H1 (cell line): ENCODE results near the gene LYRM4. TPM values are rescaled to one million over a fixed set of nuclear protein-coding genes. Genes with fewer than 3 reads are reported as not detected.

Source experiments
- CTCF ChIA-PET: fragments of 300-600 bp; sonication (Branson Sonifier 250); formaldehyde crosslinking; loops from one replicate; lab custom pipeline; 2021; ENCODE audit not compliant: partially characterized antibody; lab: Charles Lee
- POLR2A ChIA-PET: fragments of 300-600 bp; sonication (Branson Sonifier 250); formaldehyde crosslinking; loops from one replicate; lab custom pipeline; 2021; ENCODE audit warnings: inconsistent platforms; ENCODE audit not compliant: partially characterized antibody; lab: Charles Lee
- DNase-seq, 2 experiments: peaks; one replicate each; pipeline versions ENCODE4 v3.0.0 to v3.0.0-alpha.2; 2010 to 2022; ENCODE audit warnings: low spot score in 2 of 2, low read depth in 1 of 2, mixed read lengths in 1 of 2
- FAIRE-seq: peaks from 2 replicates; lab custom pipeline; 2011; peaks lifted over from hg19 to GRCh38; lab: Jason Lieb, UNC
- H2AFZ ChIP-seq: 2 replicates; pipeline ENCODE4 v1.8.1; 2012; ENCODE audit warnings: low read length, inconsistent platforms
- H2AK5ac ChIP-seq: 2 replicates; pipeline ENCODE4 v1.6.1; 2013; ENCODE audit warnings: low read depth, low read length
- H2BK120ac ChIP-seq: replicated peaks from 2 replicates; pipeline ENCODE3; 2013; ENCODE audit warnings: low read depth, low read length, inconsistent platforms
- H2BK12ac ChIP-seq: 2 replicates; pipeline ENCODE4 v1.6.1; 2013; ENCODE audit warnings: low read depth, low read length
- H2BK15ac ChIP-seq: 2 replicates; pipeline ENCODE4 v1.6.1; 2013; ENCODE audit warnings: low read length
- H2BK20ac ChIP-seq: 2 replicates; pipeline ENCODE4 v1.6.1; 2013; ENCODE audit warnings: low read length
- H2BK5ac ChIP-seq: 2 replicates; pipeline ENCODE4 v1.6.1; 2013; ENCODE audit warnings: low read depth, low read length
- H3K14ac ChIP-seq: 2 replicates; pipeline ENCODE4 v1.6.1; 2013; ENCODE audit warnings: inconsistent platforms; ENCODE audit not compliant: insufficient read length
- H3K18ac ChIP-seq: 2 replicates; pipeline ENCODE4 v1.6.1; 2013; ENCODE audit warnings: low read length; ENCODE audit errors: extremely low read depth
- H3K23ac ChIP-seq: 2 replicates; pipeline ENCODE4 v1.6.1; 2013; ENCODE audit warnings: inconsistent platforms; ENCODE audit not compliant: insufficient read length
- H3K23me2 ChIP-seq: 2 replicates; pipeline ENCODE4 v1.6.1; 2013; ENCODE audit warnings: low read depth, low read length
- H3K27ac ChIP-seq: 2 replicates; pipeline ENCODE4 v1.6.1; 2011; ENCODE audit warnings: low read depth, low read length, inconsistent platforms
- H3K27me3 ChIP-seq, 4 experiments: replicated peaks in 1 of 4; 1 replicate in 1 of 4; 2 replicates in 3 of 4; pipeline versions ENCODE4 v1.6.1 to v1.8.1; 2011 to 2013; ENCODE audit warnings: low read length in 3 of 4, mild to moderate bottlenecking in 3 of 4, inconsistent platforms in 2 of 4, mixed read lengths in 2 of 4, moderate library complexity in 1 of 4; ENCODE audit not compliant: control insufficient read depth in 3 of 4, insufficient read depth in 3 of 4; ENCODE audit errors: extremely low read depth in 1 of 4
- H3K36me3 ChIP-seq, 4 experiments: 2 replicates each; pipeline versions ENCODE4 v1.6.1 to v1.8.1; 2011 to 2013; ENCODE audit warnings: mild to moderate bottlenecking in 4 of 4, low read length in 3 of 4, moderate library complexity in 2 of 4, control low read depth in 1 of 4, inconsistent platforms in 1 of 4; ENCODE audit not compliant: insufficient read depth in 4 of 4, control insufficient read depth in 2 of 4
- H3K4ac ChIP-seq: replicated peaks from 2 replicates; pipeline ENCODE3; 2013; ENCODE audit warnings: low read length, low read depth, mixed read lengths, inconsistent platforms; ENCODE audit not compliant: insufficient read length
- H3K4me1 ChIP-seq, 4 experiments: replicated peaks in 1 of 4; 1 replicate in 1 of 4; 2 replicates in 3 of 4; pipeline versions ENCODE4 v1.6.1 to v1.8.1; 2011 to 2013; ENCODE audit warnings: low read length in 3 of 4, inconsistent platforms in 2 of 4, mixed read lengths in 1 of 4; ENCODE audit not compliant: insufficient read depth in 4 of 4, control insufficient read depth in 3 of 4
- H3K4me2 ChIP-seq, 2 experiments: 2 replicates each; pipeline versions ENCODE4 v1.6.1 to v1.8.1; 2011 to 2013; ENCODE audit warnings: low read depth in 2 of 2, low read length in 2 of 2, control low read depth in 1 of 2, inconsistent platforms in 1 of 2, mild to moderate bottlenecking in 1 of 2; ENCODE audit not compliant: insufficient read depth in 1 of 2
- H3K4me3 ChIP-seq, 4 experiments: fragments of 200-600, 300-600 bp in 1 of 4; sonication (generic), shearing (Covaris generic), sonication (Bioruptor Twin) in 1 of 4; 2 replicates each; pipeline versions ENCODE4 v1.5.1 to v1.8.1; 2011 to 2016; ENCODE audit warnings: low read length in 4 of 4, low read depth in 3 of 4, control low read depth in 2 of 4, inconsistent platforms in 2 of 4, mild to moderate bottlenecking in 2 of 4, mixed read lengths in 1 of 4, moderate library complexity in 1 of 4; ENCODE audit not compliant: insufficient read depth in 2 of 4; ENCODE audit errors: extremely low read depth in 1 of 4
- H3K56ac ChIP-seq: replicated peaks from 2 replicates; pipeline ENCODE3; 2013; ENCODE audit warnings: low read depth, mild to moderate bottlenecking, mixed read lengths, low read length, inconsistent platforms; ENCODE audit not compliant: insufficient read length
- H3K79me1 ChIP-seq: 2 replicates; pipeline ENCODE4 v1.6.1; 2013; ENCODE audit warnings: low read depth, low read length, control low read depth
- H3K79me2 ChIP-seq, 2 experiments: 2 replicates each; pipeline versions ENCODE4 v1.6.1 to v1.8.1; 2012 to 2013; ENCODE audit warnings: low read length in 2 of 2, mild to moderate bottlenecking in 2 of 2, inconsistent platforms in 1 of 2; ENCODE audit not compliant: insufficient read depth in 2 of 2, control insufficient read depth in 1 of 2
- H3K9ac ChIP-seq, 4 experiments: replicated peaks in 1 of 4; 1 replicate in 1 of 4; 2 replicates in 3 of 4; pipeline versions ENCODE4 v1.6.1 to v1.8.1; 2011 to 2013; ENCODE audit warnings: low read depth in 3 of 4, low read length in 3 of 4, control low read depth in 2 of 4, mild to moderate bottlenecking in 2 of 4, moderate library complexity in 2 of 4, inconsistent platforms in 1 of 4; ENCODE audit errors: extremely low read depth in 1 of 4
- H3K9me3 ChIP-seq, 2 experiments: 2 replicates each; pipeline versions ENCODE4 v1.6.1 to v1.8.1; 2012 to 2013; ENCODE audit warnings: mild to moderate bottlenecking in 2 of 2, moderate library complexity in 2 of 2, control low read depth in 1 of 2, inconsistent platforms in 1 of 2, low read depth in 1 of 2, low read length in 1 of 2, mixed read lengths in 1 of 2; ENCODE audit not compliant: insufficient read depth in 2 of 2
- H4K20me1 ChIP-seq, 2 experiments: replicated peaks in 1 of 2; 2 replicates each; pipeline versions ENCODE3 to v1.8.1; 2011 to 2013; ENCODE audit warnings: inconsistent platforms in 2 of 2, low read length in 2 of 2, mild to moderate bottlenecking in 1 of 2; ENCODE audit not compliant: insufficient read depth in 2 of 2, control insufficient read depth in 1 of 2
- H4K5ac ChIP-seq: 2 replicates; pipeline ENCODE4 v1.6.1; 2013; ENCODE audit warnings: low read length, low read depth, mixed read lengths, inconsistent platforms; ENCODE audit not compliant: insufficient read length
- H4K8ac ChIP-seq: 2 replicates; pipeline ENCODE4 v1.8.0; 2013; ENCODE audit warnings: mild to moderate bottlenecking, moderate library complexity, low read length, inconsistent platforms; ENCODE audit not compliant: insufficient read depth; ENCODE audit errors: extremely low read depth
- H4K91ac ChIP-seq: replicated peaks from 2 replicates; pipeline ENCODE3; 2013; ENCODE audit warnings: low read length, mixed read lengths, inconsistent platforms; ENCODE audit not compliant: insufficient read length
- EGR1 ChIP-seq: IDR thresholded peaks from 2 replicates; pipeline ENCODE4 v1.6.1; 2011; ENCODE audit warnings: low read depth, low read length, borderline replicate concordance
- MAX ChIP-seq: IDR thresholded peaks from 2 replicates; pipeline ENCODE4 v1.6.1; 2012; ENCODE audit warnings: inconsistent platforms
- NRF1 ChIP-seq: IDR thresholded peaks from 2 replicates; pipeline ENCODE4 v1.6.1; 2011; ENCODE audit warnings: mild to moderate bottlenecking, low read depth, low read length, improper control_type of control experiment
- PHF8 ChIP-seq: fragments of 200-600 bp; sonication (generic); conservative IDR thresholded peaks from 2 replicates; pipeline ENCODE4 v1.7.1; 2012; ENCODE audit warnings: low read depth, mild to moderate bottlenecking, inconsistent platforms, low read length, moderate library complexity
- RXRA ChIP-seq: IDR thresholded peaks from 2 replicates; pipeline ENCODE4 v1.6.1; 2011; ENCODE audit warnings: low read depth, mild to moderate bottlenecking, low read length, moderate library complexity; ENCODE audit not compliant: insufficient read depth
- TAF7 ChIP-seq: optimal IDR thresholded peaks from 2 replicates; pipeline ENCODE3; 2011; ENCODE audit warnings: low read depth, mild to moderate bottlenecking, inconsistent platforms, low read length, moderate library complexity, borderline replicate concordance
- TBP ChIP-seq: IDR thresholded peaks from 2 replicates; pipeline ENCODE4 v1.6.1; 2011; ENCODE audit warnings: low read depth, low read length, improper control_type of control experiment
- TEAD4 ChIP-seq: IDR thresholded peaks from 2 replicates; pipeline ENCODE4 v1.6.1; 2012; ENCODE audit warnings: low read depth, low read length, inconsistent platforms, mixed read lengths
- WGBS, 2 experiments: shearing (Covaris generic) in 1 of 2; methylation state at CpG; one replicate each; pipeline versions ENCODE4 v1.1.6 to v1.1.7; 2013 to 2015; ENCODE audit warnings: low lambda C conversion rate in 2 of 2, mixed read lengths in 2 of 2, inconsistent platforms in 1 of 2, low coverage in 1 of 2, missing lambda C conversion rate in 1 of 2; ENCODE audit not compliant: insufficient replicate concordance in 2 of 2, insufficient coverage in 1 of 2, insufficient read length in 1 of 2; ENCODE audit errors: extremely low coverage in 1 of 2, missing lambda C conversion rate in 1 of 2; 5-methylcytosine and 5-hydroxymethylcytosine counted together
- polyA plus RNA-seq, 7 experiments: library from polyadenylated mRNA; depleted of rRNA in 3 of 7; stranded (reverse) in 5 of 7; unstranded in 2 of 7; fragments of >200 nt in 5 of 7; fragments of 200-250 nt in 2 of 7; gene quantifications; 1 replicate in 5 of 7; 2 replicates in 1 of 7; 4 replicates in 1 of 7; pipeline versions ENCODE4 v1.2.1 to v1.2.3, GENCODE V29; 2011 to 2013; ENCODE audit warnings: missing spikeins in 2 of 7, mixed read lengths in 2 of 7
- total RNA-seq: library from RNA; stranded (reverse); fragmentation: NEBNext Ultra II Directional; extraction: Animal tissue kit (Norgen Biotek cat#: 25700); gene quantifications from 2 replicates; pipeline ENCODE4 v1.2.1, GENCODE V29; 2021

Gene LYRM4
- total and polyA plus RNA-seq, 2 of the 8 experiments (the other 6 are each of a cell fraction or from before 2014, with no cell fraction given), result 56.6 to 62.8 TPM

GRCh38 chr6:5107341-5107740 is 153.4 kb downstream of the LYRM4 start:
- H3K27ac ChIP-seq, result no peak overlapping the region
- H2AK5ac ChIP-seq, result no peak overlapping the region
- H2AFZ ChIP-seq, result no peak overlapping the region
- no peak overlapping the region for H3K4ac ChIP-seq
- H4K20me1 ChIP-seq, result peaks cover 0 to 1% of the 10 kb centered on the region in 2 experiments
- 86% methylated on average over 10 of the region's 10 CpGs; no CpG with 5 or more reads in 1 of the 2 experiments for WGBS, 2 experiments
- no peak overlapping the region for H3K56ac ChIP-seq
- FAIRE-seq (no peak), DNase-seq (no peak)
- no peaks in the 10 kb centered on the region for H3K27me3 ChIP-seq
- no peak overlapping the region for H2BK15ac ChIP-seq
- H2BK5ac ChIP-seq, result no peak overlapping the region
- no peak overlapping the region for H3K23ac ChIP-seq
- no peak overlapping the region for H2BK20ac ChIP-seq
- no peaks in the 10 kb centered on the region for H3K23me2 ChIP-seq
- H3K36me3 ChIP-seq, result no peaks in the 10 kb centered on the region
- no peak overlapping the region for H3K4me2 ChIP-seq
- no peak overlapping the region for H4K8ac ChIP-seq
- no peak overlapping the region for H3K9ac ChIP-seq
- POLR2A ChIA-PET, result no interaction called here
- no peaks in the 10 kb centered on the region; a peak in 1 of 7 replicates for H3K4me1 ChIP-seq
- H3K18ac ChIP-seq, result no peak overlapping the region
- no peak overlapping the region for H2BK12ac ChIP-seq
- no peaks in the 10 kb centered on the region for H3K79me2 ChIP-seq
- no peak overlapping the region for H3K14ac ChIP-seq
- H4K91ac ChIP-seq, result no peak overlapping the region
- H3K4me3 ChIP-seq, result no peak overlapping the region
- no peak for TF ChIP-seq NRF1
- no peak for TF ChIP-seq RXRA
- no peak for TF ChIP-seq TEAD4
- no peak for TF ChIP-seq MAX
- TF ChIP-seq EGR1, result no peak
- TF ChIP-seq TBP, result no peak
- no peak for TF ChIP-seq PHF8
- TF ChIP-seq TAF7, result no peak
- TF ChIP-seq, all 59 proteins: peak for 0
- CTCF ChIA-PET, result interaction anchor here (0.5 to 3.0 kb wide), 6 partner anchors 10 to 195 kb away, joined by 3 to 18 read pairs (median 3); no protein-coding TSS in a partner anchor
- H3K9me3 ChIP-seq, result no peaks in the 10 kb centered on the region
- H4K5ac ChIP-seq, result no peak overlapping the region
- no peak overlapping the region for H2BK120ac ChIP-seq
- no peaks in the 10 kb centered on the region for H3K79me1 ChIP-seq
